Cardiac muscle cell (in vitro differentiated cells and primary cell): ENCODE measurements around the gene TIMM13. TPM values are rescaled to one million over a fixed set of nuclear protein-coding genes. Genes with fewer than 3 reads are reported as not detected.

Experiments used
- DNase-seq, 2 donors: peaks; one replicate each; pipeline versions ENCODE4 v3.0.0 to v3.0.0-alpha.2; 2010 to 2017; ENCODE audit warnings: low read depth in 1 of 2, low spot score in 1 of 2
- H3K27ac ChIP-seq: fragments of 200-600 bp; sonication (generic); 2 replicates; pipeline ENCODE4 v1.5.1; 2016
- H3K27me3 ChIP-seq: fragments of 200-600 bp; sonication (generic); 2 replicates; pipeline ENCODE4 v1.6.0; 2016; ENCODE audit warnings: control low read depth
- H3K36me3 ChIP-seq: fragments of 200-600 bp; sonication (generic); 2 replicates; pipeline ENCODE4 v1.5.1; 2016; ENCODE audit warnings: control low read depth
- H3K4me1 ChIP-seq: fragments of 200-600 bp; sonication (generic); 2 replicates; pipeline ENCODE4 v1.8.1; 2017; ENCODE audit warnings: low read depth, mild to moderate bottlenecking, mixed run types
- H3K4me3 ChIP-seq: fragments of 200-600 bp; sonication (generic); 2 replicates; pipeline ENCODE4 v1.5.1; 2016; ENCODE audit warnings: mild to moderate bottlenecking
- H3K9me3 ChIP-seq: fragments of 200-600 bp; sonication (generic); 2 replicates; pipeline ENCODE4 v1.5.1; 2017; ENCODE audit warnings: low read depth, mild to moderate bottlenecking, control low read depth
- CTCF ChIP-seq: IDR thresholded peaks from 2 replicates; pipeline ENCODE4 v1.5.1; 2012; ENCODE audit warnings: low read depth, mild to moderate bottlenecking, low read length
- polyA plus RNA-seq: library from polyadenylated mRNA; unstranded; fragments of >200 nt; fragmentation: Nextera tagmentation; extraction: Ambion mirVana; gene quantifications from 2 replicates; pipeline ENCODE4 v1.2.1, GENCODE V29; 2016
- total RNA-seq: library from RNA; depleted of rRNA; stranded (reverse); fragments of >200 nt; gene quantifications from 2 replicates; pipeline ENCODE4 v1.2.3, GENCODE V29; 2016

The TIMM13 gene
- total and polyA plus RNA-seq, 2 experiments from 2014 or later: 76.7 to 292 TPM

DNA sequence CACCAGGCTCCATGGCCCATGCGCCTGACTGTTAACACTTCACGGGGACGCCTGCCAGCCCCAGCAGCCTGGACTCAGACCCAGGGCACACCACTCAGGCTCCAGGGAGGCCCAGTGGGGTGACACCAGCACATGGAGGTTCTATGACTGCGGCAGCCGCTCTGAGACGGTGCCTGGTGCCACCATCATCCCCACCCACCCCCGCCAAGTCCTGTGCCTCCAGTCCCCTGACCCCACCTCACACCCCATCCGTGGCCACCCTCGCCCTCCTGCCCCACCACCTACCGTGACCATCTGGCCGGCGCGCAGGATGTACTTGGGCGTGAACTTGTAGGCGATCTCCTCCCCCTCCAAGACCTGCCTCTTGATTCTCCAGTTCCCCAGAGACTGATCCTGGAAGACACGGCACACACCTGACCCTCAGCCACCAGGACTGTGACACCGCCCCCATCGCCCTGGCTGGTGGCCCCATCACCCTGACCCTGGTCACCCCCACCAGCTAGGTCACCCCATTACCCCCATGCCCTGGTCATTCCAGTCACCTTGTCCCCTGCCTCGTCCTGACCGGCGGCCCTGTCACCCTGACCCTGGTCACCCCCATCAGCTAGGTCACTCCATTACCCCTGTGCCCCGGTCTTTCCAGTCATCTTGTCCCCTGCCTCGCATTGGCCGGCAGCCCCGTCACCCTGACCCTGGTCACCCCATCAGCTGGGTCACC, 4.9 kb upstream of the TIMM13 start:
- no peaks in the 10 kb centered on the region for H3K27me3 ChIP-seq
- DNase-seq: no peak
- H3K36me3 ChIP-seq: peaks cover 23% of the 10 kb centered on the region
- H3K27ac ChIP-seq: no peak overlapping the region
- H3K9me3 ChIP-seq: no peaks in the 10 kb centered on the region
- H3K4me3 ChIP-seq: no peak overlapping the region
- TF ChIP-seq CTCF: no peak
- no peaks in the 10 kb centered on the region for H3K4me1 ChIP-seq

GRCh38 chr19:2431318-2432055, 4.1 kb upstream of the TIMM13 start:
- Histone ChIP-seq H3K27ac (no peak overlapping the region), H3K4me1 (peaks cover 4% of the 10 kb centered on the region), H3K9me3 (no peaks in the 10 kb centered on the region), H3K36me3 (peaks cover 21% of the 10 kb centered on the region), H3K27me3 (no peaks in the 10 kb centered on the region), H3K4me3 (no peak overlapping the region)
- no peak for TF ChIP-seq CTCF
- DNase-seq: no peak

GRCh38 chr19:2429917-2430535, 2.6 kb upstream of the TIMM13 start:
- Histone ChIP-seq H3K4me1 (peaks cover 8% of the 10 kb centered on the region), H3K36me3 (peaks cover 21% of the 10 kb centered on the region), H3K27ac (no peak overlapping the region), H3K9me3 (no peaks in the 10 kb centered on the region), H3K27me3 (no peaks in the 10 kb centered on the region), H3K4me3 (no peak overlapping the region)
- no peak for DNase-seq
- TF ChIP-seq CTCF: no peak

DNA sequence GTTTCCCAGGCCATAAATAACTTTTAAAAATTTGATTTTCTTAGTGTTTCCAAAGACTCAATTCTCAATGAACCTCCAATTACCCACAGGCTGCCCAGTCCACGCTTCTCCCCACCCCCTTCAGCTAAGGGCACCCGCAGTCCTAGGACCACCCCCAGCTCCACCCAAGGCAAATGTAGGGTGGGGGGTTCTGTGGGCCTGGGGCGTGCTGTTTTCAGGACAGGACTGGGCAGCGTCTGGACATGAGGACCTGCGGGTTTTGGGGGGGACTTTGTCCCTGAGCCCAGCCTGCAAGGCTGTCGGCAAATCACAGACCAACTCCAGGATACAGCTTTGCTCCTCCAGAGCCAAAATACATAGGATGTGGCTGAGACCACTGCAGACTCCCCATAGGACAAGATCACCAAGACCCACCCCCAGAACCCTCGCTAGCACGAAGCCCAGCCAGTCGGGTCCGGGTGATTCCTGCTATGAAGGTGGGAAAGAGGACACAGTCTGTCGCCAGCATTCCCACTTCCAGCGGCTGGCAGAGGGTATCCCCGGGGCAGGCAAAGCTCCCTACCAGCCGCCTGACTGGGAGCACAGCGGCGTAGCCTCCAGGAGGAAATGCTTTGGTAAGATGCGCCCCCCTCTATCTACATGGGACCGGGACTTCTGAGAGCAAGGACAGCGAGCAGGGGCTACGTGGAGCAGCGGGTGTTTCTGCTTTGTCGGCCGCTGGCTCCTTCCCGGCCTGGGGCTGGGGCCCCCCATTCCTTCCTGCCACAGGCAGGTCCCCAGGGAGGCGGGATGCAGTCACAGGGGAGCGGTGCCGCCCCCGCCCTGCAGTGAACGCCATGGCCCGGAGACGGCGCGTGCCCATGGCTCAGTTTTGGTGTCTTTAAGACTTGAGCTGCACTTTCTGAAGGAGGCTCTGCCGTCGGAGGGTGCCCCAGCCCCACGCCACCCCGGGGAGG, 1.6 kb upstream of the TIMM13 start:
- H3K9me3 ChIP-seq: no peaks in the 10 kb centered on the region
- no peak for DNase-seq
- H3K27ac ChIP-seq: no peak overlapping the region
- peaks cover 14% of the 10 kb centered on the region for H3K36me3 ChIP-seq
- no peak overlapping the region for H3K4me3 ChIP-seq
- TF ChIP-seq CTCF: no peak
- peaks cover 8% of the 10 kb centered on the region for H3K4me1 ChIP-seq
- H3K27me3 ChIP-seq: no peaks in the 10 kb centered on the region

DNA sequence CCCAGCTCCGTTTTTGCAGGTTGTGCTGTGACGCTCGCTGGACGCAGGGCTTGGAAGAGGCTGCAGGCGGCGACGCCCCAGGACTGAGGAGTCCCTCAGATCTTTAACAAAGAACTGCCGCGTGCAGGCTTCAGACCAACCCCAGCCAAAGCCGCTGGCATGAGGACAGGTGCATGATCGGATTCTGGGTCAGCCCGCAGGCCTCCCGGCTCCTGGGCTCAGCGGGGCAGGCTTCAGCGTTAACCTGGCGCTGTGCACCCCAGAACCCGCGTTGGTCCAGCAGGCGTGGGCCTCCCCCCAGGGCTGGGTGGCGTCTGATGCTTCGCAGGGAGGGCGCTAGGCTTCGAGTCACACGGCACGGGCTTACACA, 920 bp upstream of the TIMM13 start:
- Histone ChIP-seq H3K27me3 (no peaks in the 10 kb centered on the region), H3K36me3 (peaks cover 14% of the 10 kb centered on the region), H3K4me1 (peaks cover 8% of the 10 kb centered on the region), H3K4me3 (no peak overlapping the region), H3K27ac (peak overlapping the region; percentile 98), H3K9me3 (no peaks in the 10 kb centered on the region)
- peak in 1 of 2 donors; percentile 33 for DNase-seq
- no peak for TF ChIP-seq CTCF
